ENCODE measurements around the gene STRN4. TPM values are rescaled to one million over a fixed set of nuclear protein-coding genes. Genes with fewer than 3 reads are reported as not detected.

The STRN4 gene
- total and polyA plus RNA-seq, 9 of the 15 experiments (the other 6 are each of a cell fraction or from before 2014, with no cell fraction given) = 0.62 to 83.7 (median 36.9) TPM

- intact Hi-C loops (cut with micrococcal nuclease) = no loop called here
- H3K4me3 ChIP-seq = no peak overlapping the region
- DNase-seq (ENCODE audit: extremely low read depth in 1 of 4, low spot score in 3 of 4) (peak; percentile 86 to 87 (median 86)), ATAC-seq (peak; percentile 91), FAIRE-seq (peak; percentile 88)
- H2AFZ ChIP-seq (ENCODE audit: low read depth, low read length) = no peak overlapping the region
- H4K20me1 ChIP-seq (replicated peaks; ENCODE audit: control insufficient read depth, insufficient read depth, low read length) = peaks cover 39% of the 10 kb centered on the region
- H3K27me3 ChIP-seq (ENCODE audit: control insufficient read depth in 2 of 2, insufficient read depth in 2 of 2, low read length in 2 of 2) = no peaks in the 10 kb centered on the region
- no peak overlapping the region for H3K4me2 ChIP-seq (ENCODE audit: insufficient read depth, low read length)
- 38% methylated on average over 19 of the region's 20 CpGs for WGBS (ENCODE audit: insufficient coverage, low coverage, missing lambda C conversion rate)
- in situ Hi-C loops (cut with MboI) = no loop called here
- peaks cover 26 to 72% of the 10 kb centered on the region in 2 experiments for H3K4me1 ChIP-seq (replicated peaks in 1 of 2; ENCODE audit: control insufficient read depth in 2 of 2, insufficient read depth in 2 of 2, low read length in 2 of 2)
- H3K9me3 ChIP-seq (replicated peaks; ENCODE audit: control insufficient read depth, insufficient read depth, low read depth, low read length) = no peaks in the 10 kb centered on the region
- CTCF ChIA-PET (ENCODE audit: low intra/inter-chr PET ratio) = interaction anchor here (1.1 to 2.1 kb wide), 3 partner anchors 24 to 199 kb away, joined by 4 to 12 read pairs (median 5); no protein-coding TSS in a partner anchor
- H3K9ac ChIP-seq (ENCODE audit: insufficient read depth in 1 of 2, low read depth in 2 of 2, low read length in 2 of 2) = peak overlapping the region in 1 of 2 experiments; percentile 66; a peak in 2 of 4 replicates
- H3K27ac ChIP-seq (ENCODE audit: extremely low read depth, low read depth, low read length) = no peak overlapping the region; the same call in 2 of the 3 replicates
- BruUV-seq (replicated peaks) = no TSS peak
- peaks cover 56% of the 10 kb centered on the region for H3K79me2 ChIP-seq (ENCODE audit: control insufficient read depth, insufficient read depth, low read length)
- POLR2A ChIA-PET = interaction anchor here (0.5 to 2.6 kb wide), 8 partner anchors 8 to 121 kb away, joined by 3 to 10 read pairs (median 6); no protein-coding TSS in a partner anchor
- H3K9me1 ChIP-seq (ENCODE audit: control insufficient read depth, insufficient read depth, low read length) = peaks cover 8% of the 10 kb centered on the region
- peaks cover 98% of the 10 kb centered on the region for H3K36me3 ChIP-seq (ENCODE audit: control insufficient read depth, insufficient read depth, low read length)
- TF ChIP-seq, protein P1, sequence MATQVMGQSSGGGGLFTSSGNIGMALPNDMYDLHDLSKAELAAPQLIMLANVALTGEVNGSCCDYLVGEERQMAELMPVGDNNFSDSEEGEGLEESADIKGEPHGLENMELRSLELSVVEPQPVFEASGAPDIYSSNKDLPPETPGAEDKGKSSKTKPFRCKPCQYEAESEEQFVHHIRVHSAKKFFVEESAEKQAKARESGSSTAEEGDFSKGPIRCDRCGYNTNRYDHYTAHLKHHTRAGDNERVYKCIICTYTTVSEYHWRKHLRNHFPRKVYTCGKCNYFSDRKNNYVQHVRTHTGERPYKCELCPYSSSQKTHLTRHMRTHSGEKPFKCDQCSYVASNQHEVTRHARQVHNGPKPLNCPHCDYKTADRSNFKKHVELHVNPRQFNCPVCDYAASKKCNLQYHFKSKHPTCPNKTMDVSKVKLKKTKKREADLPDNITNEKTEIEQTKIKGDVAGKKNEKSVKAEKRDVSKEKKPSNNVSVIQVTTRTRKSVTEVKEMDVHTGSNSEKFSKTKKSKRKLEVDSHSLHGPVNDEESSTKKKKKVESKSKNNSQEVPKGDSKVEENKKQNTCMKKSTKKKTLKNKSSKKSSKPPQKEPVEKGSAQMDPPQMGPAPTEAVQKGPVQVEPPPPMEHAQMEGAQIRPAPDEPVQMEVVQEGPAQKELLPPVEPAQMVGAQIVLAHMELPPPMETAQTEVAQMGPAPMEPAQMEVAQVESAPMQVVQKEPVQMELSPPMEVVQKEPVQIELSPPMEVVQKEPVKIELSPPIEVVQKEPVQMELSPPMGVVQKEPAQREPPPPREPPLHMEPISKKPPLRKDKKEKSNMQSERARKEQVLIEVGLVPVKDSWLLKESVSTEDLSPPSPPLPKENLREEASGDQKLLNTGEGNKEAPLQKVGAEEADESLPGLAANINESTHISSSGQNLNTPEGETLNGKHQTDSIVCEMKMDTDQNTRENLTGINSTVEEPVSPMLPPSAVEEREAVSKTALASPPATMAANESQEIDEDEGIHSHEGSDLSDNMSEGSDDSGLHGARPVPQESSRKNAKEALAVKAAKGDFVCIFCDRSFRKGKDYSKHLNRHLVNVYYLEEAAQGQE (IDR thresholded peaks at IDR 0.05; ENCODE audit: borderline replicate concordance) = peak; percentile 66; the same call in 1 of the 2 replicates
- TF ChIP-seq, protein P1 (CRISPR knock-in tag; IDR thresholded peaks at IDR 0.05; ENCODE audit: low read depth) = no peak
- TF ChIP-seq, protein P2, sequence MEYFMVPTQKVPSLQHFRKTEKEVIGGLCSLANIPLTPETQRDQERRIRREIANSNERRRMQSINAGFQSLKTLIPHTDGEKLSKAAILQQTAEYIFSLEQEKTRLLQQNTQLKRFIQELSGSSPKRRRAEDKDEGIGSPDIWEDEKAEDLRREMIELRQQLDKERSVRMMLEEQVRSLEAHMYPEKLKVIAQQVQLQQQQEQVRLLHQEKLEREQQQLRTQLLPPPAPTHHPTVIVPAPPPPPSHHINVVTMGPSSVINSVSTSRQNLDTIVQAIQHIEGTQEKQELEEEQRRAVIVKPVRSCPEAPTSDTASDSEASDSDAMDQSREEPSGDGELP (CRISPR knock-in tag; IDR thresholded peaks at IDR 0.05; ENCODE audit: borderline replicate concordance) = peak; percentile 92
- TF ChIP-seq PTBP1 (IDR thresholded peaks at IDR 0.05; ENCODE audit: low read depth, low read length) (no peak), JUND (IDR thresholded peaks at IDR 0.05; ENCODE audit: borderline replicate concordance, low read depth, low read length) (peak; percentile 38; the same call in 1 of the 2 replicates), JUND (tag; IDR thresholded peaks at IDR 0.05; ENCODE audit: borderline replicate concordance, low read depth, low read length) (no peak), POLR3G (IDR thresholded peaks at IDR 0.05; ENCODE audit: extremely low read depth, insufficient read length, insufficient replicate concordance) (no peak), RB1 (IDR thresholded peaks at IDR 0.05; ENCODE audit: low read depth) (peak; percentile 69; the same call in 1 of the 2 replicates)
- TF ChIP-seq, protein P3, sequence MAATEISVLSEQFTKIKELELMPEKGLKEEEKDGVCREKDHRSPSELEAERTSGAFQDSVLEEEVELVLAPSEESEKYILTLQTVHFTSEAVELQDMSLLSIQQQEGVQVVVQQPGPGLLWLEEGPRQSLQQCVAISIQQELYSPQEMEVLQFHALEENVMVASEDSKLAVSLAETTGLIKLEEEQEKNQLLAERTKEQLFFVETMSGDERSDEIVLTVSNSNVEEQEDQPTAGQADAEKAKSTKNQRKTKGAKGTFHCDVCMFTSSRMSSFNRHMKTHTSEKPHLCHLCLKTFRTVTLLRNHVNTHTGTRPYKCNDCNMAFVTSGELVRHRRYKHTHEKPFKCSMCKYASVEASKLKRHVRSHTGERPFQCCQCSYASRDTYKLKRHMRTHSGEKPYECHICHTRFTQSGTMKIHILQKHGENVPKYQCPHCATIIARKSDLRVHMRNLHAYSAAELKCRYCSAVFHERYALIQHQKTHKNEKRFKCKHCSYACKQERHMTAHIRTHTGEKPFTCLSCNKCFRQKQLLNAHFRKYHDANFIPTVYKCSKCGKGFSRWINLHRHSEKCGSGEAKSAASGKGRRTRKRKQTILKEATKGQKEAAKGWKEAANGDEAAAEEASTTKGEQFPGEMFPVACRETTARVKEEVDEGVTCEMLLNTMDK (IDR thresholded peaks at IDR 0.05; ENCODE audit: borderline replicate concordance, insufficient read depth, low read depth, low read length, poor library complexity, severe bottlenecking) = peak; percentile 95
These were observed 17.4 kb downstream of the STRN4 start for GRCh38 chr19:46728693-46729339.
